OCI-M2 (cell line): ENCODE data around the gene CNBP.
"Not testable (repeated sequence)": the region's sequence is repeated elsewhere in the genome, so short reads cannot be mapped to it uniquely, and the experiment has no call there.

ENCODE experiments used
- DNase-seq: peaks from one replicate; lab custom pipeline; 2025; ENCODE audit not compliant: unreplicated experiment; lab: John Stamatoyannopoulos, UW

The CNBP gene

DNA sequence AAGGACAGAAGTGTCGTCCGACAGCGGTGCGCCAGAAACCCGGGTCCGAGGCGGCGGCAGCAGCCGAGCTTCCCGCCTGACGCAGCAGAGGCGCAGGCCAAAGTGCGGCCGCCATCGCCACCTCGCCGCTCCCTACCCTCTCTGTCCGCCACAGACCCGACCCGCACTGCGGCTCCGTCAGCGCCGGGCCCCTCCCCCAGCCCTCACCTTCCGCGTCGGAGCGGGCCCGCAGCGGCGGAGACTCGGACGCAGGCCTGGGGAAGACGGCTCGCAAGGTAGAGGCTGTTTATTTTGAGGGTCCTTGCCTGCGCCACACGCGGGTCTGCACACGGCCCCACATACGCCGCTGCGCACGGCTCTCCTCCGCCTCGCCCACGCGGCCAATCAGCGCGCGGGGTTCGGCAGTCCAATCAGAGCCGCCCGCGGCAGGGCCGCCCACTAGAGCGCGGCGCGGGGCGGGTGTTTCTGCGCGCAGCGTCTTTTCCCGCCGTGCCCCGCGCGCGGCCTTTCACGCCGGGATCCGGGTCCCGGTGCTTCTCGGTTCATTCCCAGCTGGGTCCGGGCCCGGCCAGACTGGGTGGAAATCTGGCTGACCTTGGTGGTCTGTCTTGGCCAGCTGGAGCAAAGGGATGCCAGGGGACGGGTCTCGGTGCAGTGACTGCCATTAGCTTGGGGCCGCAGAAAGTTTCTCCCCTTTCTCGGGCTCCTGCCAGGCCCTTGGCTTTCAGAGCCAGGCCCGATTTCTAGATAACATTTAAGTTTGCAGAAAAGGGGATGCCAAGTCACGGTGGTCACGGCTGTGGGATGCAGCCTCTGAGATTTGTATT is at the start of gene CNBP:
Gene CNBP (minus strand): TSS at position 328 of the 827 bp plus-strand sequence. CDS start 12,139 bp downstream, outside the sequence.
- peak; percentile 41 for DNase-seq

DNA sequence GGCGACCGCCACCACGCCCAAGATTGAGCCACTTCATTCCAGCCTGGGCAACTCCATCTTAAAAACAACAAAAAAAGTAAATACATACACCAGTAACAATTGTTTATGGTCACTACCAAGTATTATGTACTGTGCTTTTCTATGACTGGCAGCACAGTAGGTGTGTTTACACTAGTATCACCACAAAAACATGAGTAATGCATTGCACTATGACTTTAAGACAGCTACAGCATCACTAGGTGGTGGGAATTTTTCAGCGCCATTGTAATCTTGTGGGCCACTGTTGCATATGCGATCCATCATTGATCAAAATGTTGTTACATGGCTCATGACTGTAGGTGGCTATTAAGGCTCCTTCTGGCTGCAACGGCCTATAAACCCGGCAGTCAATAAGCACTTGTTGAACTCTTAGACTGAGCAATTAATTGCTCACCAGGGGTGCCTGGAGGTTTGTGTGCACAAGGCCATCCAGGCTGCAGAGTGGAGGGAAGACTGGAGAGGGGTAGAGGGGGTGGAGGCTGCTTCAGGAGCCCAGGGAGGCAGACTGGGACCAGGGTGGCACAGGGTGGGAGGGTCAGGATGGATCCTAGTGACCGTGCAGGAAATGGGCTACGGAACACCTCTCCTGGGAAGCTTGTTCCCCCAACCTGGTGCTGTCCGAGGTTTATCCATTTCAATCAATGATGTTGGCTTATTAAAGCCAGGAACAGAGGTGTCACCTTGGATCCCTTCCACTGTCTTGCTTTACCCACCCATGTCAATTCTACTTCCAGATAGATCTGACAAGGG is 47.8 kb upstream of the CNBP start:
- no peak for DNase-seq

DNA sequence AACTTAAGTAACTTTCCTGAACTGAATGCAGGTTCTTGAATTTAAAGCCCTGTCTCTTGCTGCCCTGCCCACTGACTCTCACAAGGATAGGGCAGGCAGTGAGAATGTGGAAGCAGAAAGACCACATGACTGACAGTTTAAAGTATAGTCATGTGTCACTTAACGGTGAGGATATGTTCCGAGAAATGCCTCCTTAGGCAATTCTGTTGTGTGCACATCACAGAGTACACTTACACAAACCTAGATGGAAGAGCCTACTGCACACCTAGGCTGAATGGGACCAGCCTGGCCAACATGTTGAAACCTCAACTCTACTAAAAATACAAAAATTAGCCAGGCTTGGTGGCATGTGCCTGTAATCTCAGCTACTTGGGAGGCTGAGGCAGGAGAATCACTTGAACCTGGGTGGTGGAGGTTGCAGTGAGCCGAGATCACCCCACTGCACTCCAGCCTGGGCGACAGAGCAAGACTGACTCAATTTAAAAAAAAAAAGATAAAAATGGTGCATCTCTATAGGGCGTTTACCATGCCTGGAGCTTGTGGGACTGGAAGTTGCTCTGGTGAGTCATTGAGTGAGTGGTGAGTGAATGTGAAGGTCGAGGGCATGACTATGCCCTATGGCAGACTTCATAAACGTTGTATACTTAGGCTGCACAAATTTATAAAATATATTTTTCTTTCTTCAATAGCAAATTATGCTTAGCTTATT is 46.8 kb upstream of the CNBP start:
- no peak for DNase-seq

DNA sequence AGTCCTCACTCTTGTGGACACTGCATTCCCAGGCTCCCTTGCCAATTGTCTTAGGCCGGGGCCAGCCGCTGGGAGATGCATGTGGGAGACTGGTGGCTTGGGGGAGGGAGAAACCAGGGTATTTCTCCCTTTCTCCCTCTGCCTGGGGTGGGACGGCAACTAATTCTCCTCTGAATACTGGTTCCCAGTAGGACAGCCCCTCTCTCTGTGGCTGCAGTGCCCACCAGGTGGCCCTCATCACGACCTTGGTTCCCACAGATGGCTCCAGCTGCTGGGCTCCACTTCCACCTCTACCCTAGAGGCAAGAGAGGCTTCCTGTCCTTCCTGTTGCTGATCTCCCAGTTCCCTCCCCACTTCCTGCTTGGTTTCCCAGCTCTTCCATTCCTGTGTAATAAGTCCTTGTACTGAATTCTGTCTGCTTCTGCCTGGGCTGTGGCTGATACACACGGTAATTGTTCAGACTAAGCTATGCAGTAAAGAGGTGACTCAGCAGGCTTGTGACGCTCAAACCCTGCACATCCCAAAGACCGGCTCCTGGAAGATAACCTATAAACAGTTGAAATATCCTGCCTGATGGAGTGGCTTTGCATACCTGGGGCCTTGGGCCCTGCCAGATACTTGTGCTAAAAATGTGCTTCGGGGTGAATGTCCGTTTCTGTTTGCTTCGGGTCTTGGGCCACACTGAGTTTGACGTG is 45.3 kb upstream of the CNBP start:
- DNase-seq: no peak

DNA sequence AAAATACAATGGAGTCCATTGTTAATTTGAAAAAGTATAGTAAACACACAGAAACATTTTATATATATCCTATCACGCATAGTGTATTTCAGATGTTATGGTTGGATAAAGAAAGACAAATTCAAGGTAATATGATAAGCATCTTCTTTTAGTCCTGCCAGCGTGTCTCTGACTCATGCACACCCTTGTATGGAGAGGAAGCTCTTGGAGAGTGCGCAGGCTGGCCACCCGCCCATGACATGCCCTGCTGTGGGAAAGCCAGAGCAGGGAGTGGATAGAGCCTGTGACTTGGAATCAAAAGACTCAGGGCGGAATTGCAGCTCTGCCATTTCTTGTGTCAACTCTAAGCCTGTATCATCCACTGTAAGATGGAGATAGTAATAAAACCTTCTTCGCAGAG is 42.7 kb upstream of the CNBP start:
- DNase-seq: no peak

DNA sequence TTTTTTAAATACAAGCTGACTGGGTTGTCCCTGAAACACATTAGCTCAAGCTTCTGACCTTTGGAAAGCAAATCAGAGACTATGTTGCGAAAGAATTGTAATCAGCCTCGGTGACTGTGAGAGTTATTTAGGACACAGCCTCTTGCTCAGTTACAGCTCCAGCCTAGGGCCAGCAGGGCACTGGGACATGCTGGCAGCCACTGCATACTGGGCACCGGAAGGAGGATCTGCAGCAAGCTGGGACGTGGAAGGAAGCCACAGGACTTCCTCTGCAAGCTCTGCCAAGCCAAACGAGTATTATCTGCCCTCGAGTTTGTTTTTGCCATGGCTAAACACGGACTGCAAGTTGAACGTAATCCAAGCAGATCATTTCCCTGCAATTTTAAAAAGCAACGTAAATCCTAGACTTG is 41.3 kb upstream of the CNBP start:
- no peak for DNase-seq

DNA sequence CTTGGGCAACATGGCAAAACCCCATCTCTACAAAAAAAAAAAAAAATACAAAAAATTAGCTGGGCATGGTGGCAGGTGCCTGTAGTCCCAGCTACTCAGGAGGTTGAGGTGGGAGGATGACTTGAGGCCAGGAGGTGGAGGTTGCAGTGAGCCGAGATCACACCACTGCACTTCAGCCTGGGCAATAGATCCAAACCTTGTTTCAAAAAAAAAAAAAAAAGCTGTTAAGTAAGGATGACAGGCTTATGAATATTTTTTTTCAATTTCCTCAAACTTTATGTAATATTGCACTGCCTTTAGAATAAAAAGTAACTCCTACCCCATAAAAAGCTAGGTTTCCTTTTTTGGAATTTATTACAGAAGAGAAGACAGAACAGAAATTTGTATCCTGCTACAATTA is 40.7 kb upstream of the CNBP start:
- not testable (repeated sequence) for DNase-seq

DNA sequence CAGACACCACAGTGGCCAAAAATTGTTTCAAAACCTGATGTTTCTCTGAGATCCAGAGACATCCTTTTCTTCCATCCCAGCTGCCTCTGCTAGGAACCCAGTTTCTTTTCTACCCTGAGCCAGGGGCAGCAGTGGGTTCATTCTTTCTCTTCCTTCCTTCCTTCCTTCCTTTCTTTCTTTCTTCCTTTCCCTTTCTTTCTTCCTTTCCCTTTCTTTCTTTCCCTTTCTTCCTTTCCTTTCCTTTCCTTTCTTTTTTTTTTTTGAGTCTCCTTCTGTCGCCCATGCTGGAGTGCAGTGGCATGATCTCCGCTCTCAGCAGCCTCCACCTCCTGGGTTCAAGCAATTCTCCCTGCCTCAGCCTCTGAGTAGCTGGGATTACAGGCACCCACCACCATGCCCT is 35.0 kb upstream of the CNBP start:
- no peak for DNase-seq

DNA sequence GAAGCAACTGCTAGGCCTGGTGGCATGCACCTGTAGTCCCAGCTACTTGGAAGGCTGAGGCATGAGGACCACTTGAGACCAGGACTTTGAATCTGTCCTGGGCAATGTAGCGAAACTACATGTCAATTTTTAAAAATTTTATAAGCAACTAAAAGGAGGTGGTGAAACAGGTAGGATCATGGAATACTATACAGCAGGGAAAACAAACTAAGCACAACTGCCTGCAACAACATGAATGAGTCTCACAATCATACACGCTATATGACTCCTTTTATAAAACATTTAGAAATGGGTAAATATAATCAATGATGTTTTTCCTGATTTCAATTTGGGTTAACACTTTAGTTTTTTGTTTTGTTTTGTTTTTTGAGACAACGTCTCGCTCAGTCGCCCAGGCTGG is 29.5 kb upstream of the CNBP start:
- DNase-seq: no peak

DNA sequence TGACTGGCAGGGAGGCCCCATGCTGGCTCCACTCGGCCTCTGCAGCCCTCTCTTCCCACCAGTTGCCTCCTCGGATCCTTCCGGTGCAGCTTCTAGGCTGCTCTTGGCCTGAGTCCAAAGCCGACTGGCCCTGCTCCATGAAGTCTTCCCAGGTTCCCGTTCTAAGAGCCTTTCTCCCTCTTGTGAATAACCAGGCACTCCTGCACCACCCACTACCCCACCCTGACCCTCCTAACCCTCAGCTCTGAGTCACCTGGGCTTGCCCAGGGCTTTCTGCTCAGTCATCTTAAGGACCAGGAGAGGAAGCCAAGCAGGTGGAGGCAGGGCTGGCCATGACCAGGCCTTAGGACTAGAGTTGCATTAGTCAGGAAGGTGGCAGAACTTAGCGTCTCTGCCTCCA is 28.1 kb upstream of the CNBP start:
- no peak for DNase-seq

DNA sequence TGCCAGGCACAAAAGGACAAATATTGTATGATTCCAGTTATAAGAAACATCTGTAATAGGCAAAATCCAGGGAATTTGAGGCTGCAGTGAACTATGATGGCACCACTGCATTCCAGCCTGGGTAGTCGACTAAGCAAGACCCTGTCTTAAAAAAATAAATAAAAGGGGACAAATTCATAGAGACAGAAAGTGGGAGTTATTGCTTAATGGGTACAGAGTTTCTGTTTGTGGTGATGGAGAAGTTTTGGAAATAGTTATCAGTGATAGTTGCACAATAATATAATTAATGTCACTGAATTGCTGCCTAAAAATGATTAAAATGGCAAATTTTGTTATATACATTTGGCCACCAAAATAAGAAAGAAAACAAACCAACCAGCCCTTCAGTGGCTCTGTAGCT is 27.6 kb upstream of the CNBP start:
- no peak for DNase-seq

DNA sequence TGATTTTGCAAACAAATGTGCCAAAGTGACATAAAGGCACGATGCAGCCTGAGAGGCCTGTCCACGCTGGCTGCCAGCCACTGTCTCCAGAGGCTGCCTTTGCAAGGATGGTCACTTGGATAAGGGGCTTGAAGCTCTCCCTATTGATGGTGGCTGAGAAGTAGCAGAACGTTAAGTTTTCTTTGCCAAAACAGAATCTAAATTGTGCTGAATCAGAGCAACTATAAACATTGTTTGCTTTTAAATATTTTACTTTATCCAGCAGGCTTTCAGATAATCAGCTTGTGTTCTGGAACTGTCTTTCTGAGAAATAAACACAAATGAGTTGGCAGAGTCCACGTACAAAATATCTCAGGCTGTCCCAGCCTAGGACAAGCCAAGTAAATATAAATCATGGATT is 23.8 kb upstream of the CNBP start:
- DNase-seq: no peak

DNA sequence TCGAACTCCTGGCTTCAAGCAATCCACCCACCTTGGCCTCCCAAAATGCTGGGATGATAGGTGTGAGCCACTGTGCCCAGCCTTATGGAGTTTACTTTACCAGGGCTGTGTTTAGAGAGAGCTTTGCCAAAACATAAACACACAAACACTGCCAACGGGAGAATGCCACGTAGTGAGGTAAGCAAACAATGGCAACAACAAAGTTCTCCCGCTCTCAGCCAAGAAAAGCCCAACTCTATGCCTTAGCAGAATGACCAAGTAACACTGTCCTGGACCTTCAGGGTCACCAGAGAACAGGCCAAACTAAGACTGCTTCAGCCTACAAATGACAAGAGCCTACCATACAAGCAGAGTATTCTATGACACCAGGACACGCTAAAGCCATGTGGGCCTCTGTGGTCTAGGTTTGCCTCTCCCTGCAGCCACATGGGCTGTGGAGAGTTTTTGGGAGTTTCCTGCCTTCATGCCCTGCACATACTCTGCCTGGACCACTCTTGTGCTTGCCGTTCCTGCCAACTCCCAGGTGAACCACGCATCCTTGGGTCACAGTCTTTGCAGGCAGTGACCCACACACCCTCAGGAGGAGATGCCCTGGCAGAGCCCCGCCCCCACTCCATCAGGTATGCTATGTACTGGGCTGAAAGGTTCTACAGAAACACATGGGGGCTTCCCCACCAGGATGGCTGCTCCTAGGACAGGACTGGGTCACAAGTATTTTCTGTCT is 21.6 kb upstream of the CNBP start:
- no peak for DNase-seq

DNA sequence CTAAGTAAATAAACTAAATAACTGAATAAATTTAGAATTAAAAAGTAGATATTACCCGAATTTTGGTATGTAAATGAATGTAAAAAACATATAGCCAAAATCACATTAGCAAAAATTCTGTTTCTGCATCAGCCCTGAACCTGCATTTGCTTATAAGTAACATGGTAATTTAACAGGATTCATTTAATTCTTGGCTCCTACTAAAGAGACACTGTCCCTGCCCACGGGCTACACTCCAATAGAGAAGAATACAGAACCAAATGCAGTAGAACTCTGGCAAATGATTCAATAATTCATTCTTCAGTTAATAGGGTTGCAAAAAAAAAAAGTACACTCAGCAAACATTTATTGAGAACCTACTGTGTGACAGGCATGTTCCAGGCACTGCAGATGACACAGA is 20.8 kb upstream of the CNBP start:
- DNase-seq: no peak

DNA sequence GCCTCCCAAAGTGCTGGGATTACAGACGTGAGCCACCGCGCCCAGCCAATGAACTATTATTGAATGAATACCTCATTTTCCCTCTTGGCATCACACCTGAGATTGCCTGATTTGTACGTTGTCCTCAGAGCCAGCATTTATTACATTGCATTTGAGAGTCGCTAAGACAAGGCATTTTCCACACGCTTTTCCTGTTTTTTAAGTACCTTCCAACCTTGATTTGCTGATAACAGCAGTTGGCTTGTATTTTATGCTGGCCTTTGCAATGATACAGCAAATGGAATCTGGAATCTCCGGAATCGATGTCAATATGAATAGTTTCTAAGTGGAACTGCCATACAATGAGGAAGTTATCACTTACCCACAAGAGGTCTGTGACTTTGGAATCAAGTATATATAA is 15.7 kb upstream of the CNBP start:
- no peak for DNase-seq

DNA sequence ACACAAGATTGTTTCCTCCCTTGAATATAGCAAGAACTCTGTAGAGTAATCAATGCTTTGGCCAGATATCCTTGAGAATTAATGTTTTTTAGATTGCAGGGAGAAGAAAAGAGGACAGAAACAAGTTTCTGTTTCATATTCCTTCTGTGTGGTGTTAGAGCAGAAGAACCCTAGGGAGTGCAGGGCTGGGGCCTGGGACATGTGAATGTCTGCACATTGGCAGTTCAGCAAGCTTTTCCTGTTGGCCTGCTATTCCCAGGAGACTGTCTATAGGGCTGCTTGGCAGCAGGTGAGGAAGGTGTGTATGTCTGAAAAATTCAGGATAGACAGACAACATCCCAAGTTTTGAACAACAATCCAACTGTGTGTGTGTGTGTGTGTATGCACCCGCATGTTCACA is 13.6 kb upstream of the CNBP start:
- DNase-seq: no peak

DNA sequence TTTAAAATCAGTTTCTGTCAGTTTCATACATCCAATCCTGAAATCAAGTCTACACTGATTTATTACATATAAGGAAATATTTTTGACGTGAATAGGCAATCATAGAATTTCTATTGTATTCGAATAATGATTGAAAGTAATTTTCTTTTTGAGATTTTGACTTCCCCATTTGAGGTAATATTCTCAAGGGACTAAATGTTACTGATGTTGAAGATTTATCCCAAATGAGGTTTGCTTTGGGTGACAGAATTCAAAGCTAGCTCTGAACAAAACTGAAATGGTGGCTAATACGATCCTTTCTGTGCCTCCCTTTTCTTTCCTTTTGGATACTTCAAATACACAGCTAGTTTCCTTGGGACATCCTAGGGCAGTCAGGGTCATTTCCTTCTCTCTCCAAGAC is 12.9 kb upstream of the CNBP start:
- DNase-seq: no peak

DNA sequence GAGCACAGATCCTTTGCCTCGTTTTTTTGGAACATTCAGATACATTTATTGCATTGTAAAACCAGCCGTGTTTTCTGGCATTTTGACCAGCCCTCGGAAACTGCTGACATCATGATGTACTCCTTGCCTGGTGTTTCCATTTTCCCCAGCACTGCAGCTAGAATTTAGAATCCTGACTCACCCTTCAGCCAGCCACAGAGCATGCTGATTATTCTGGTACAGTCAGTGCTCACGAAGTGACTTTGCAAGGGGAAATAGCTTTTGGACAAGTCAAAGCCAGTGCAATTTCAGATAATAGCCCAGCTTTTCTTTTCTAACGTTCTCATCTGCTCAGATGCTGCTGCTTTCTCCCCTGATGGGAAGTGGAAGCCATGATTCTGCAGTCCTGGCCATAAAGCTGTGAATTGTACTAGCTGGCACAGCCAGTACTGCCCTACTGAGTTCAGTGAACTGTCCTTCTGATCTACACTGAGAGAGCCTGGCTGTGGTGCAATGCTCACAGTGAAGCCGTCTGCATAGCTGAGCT is 12.1 kb upstream of the CNBP start:
- no peak for DNase-seq

DNA sequence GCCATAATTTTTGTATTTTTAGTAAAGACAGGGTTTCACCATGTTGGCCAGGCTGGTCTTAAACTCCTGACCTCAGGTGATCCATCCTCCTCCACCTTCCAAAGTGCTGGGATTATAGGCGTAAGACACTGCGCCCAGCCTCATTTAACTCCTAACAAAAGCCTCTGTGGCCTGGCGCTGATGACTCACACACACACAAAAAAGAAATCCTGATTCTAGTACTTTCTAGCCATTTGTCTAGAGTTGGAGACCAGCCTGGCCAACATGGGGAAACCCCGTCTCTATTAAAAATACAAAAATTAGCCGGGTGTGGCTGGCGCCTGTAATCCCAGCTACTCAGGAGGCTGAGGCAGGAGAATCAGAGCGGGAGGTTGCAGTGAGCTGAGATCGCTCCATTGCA is 6.1 kb upstream of the CNBP start:
- DNase-seq: not testable (repeated sequence)

DNA sequence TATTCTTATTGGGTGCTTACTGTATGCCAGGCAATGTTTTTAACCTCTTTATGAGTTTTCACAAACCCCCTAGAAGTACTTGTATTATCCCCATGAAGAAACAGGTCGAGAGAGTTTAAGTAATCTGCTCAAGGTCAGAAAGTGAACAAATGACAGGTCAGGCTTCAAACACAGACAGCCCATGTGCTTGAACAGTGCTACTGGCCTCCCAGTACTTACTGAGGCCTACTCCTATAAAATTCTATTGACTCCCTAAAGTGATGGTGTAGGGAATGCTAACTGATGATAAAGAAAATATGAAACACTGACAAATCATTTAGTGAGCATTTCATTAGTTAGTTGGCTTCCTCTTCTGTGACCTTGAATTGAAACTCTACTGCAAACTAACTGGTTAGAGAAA is 4.2 kb upstream of the CNBP start:
- no peak for DNase-seq
